ENCODE data around the gene LEPR. TPM values are rescaled to one million over a fixed set of nuclear protein-coding genes. Genes with fewer than 3 reads are reported as not detected.
"Not testable (repeated sequence)": the region's sequence is repeated elsewhere in the genome, so short reads cannot be mapped to it uniquely, and the experiment has no call there.

The LEPR gene
- total RNA-seq, 2 donors from 2014 or later: 27.1 to 27.7 TPM

- intact Hi-C loops (cut with DNase I): loop anchor here (5.0 to 10.0 kb wide), 2 partner anchors 252 to 254 kb away; no protein-coding TSS in a partner anchor
- DNase-seq (ENCODE audit: low spot score): no peak
These were observed 12.4 kb downstream of the LEPR start for GRCh38 chr1:65432918-65433317.

GRCh38 chr1:65434255-65434654, 13.8 kb downstream of the LEPR start:
- intact Hi-C loops (cut with DNase I): loop anchor here (5.0 to 10.0 kb wide), 2 partner anchors 251 to 253 kb away; no protein-coding TSS in a partner anchor
- no peak for DNase-seq (ENCODE audit: low spot score)

- DNase-seq (ENCODE audit: low spot score): no peak
- intact Hi-C loops (cut with DNase I): loop anchor here (5.0 to 10.0 kb wide), 2 partner anchors 250 to 253 kb away; no protein-coding TSS in a partner anchor
These were observed 14.3 kb downstream of the LEPR start for GRCh38 chr1:65434760-65435159.

GRCh38 chr1:65435987-65436386, 15.5 kb downstream of the LEPR start:
- intact Hi-C loops (cut with DNase I): loop anchor here in 1 of 2 donors (10.0 kb wide), 1 partner anchor 249 kb away; no protein-coding TSS in a partner anchor
- DNase-seq (ENCODE audit: low spot score): no peak

- intact Hi-C loops (cut with DNase I): loop anchor here in 1 of 2 donors (10.0 kb wide), 1 partner anchor 247 kb away; no protein-coding TSS in a partner anchor
- no peak for DNase-seq (ENCODE audit: low spot score)
These were observed 17.1 kb downstream of the LEPR start for GRCh38 chr1:65437616-65438015.

GRCh38 chr1:65440322-65440900, 19.9 kb downstream of the LEPR start:
- intact Hi-C loops (cut with DNase I): no loop called here
- no peak for DNase-seq (ENCODE audit: low spot score)

GRCh38 chr1:65440915-65441314, 20.4 kb downstream of the LEPR start:
- no peak for DNase-seq (ENCODE audit: low spot score)
- intact Hi-C loops (cut with DNase I): no loop called here

GRCh38 chr1:65441464-65441863, 21.0 kb downstream of the LEPR start:
- intact Hi-C loops (cut with DNase I): no loop called here
- no peak for DNase-seq (ENCODE audit: low spot score)

GRCh38 chr1:65442442-65442841, 22.0 kb downstream of the LEPR start:
- no peak for DNase-seq (ENCODE audit: low spot score)
- intact Hi-C loops (cut with DNase I): no loop called here

GRCh38 chr1:65443647-65444046, 23.2 kb downstream of the LEPR start:
- DNase-seq (ENCODE audit: low spot score): no peak
- intact Hi-C loops (cut with DNase I): no loop called here

- no peak for DNase-seq (ENCODE audit: low spot score)
- intact Hi-C loops (cut with DNase I): no loop called here
These were observed 23.7 kb downstream of the LEPR start for GRCh38 chr1:65444128-65444640.

- intact Hi-C loops (cut with DNase I): no loop called here
- DNase-seq (ENCODE audit: low spot score): no peak
These were observed 25.4 kb downstream of the LEPR start for GRCh38 chr1:65445837-65446236.

GRCh38 chr1:65449214-65449823, 28.9 kb downstream of the LEPR start:
- no peak for DNase-seq (ENCODE audit: low spot score)
- intact Hi-C loops (cut with DNase I): no loop called here

- DNase-seq (ENCODE audit: low spot score); intact Hi-C loops (cut with DNase I): not testable (repeated sequence)
These were observed 35.2 kb downstream of the LEPR start for GRCh38 chr1:65455678-65456077.

GRCh38 chr1:65456481-65456880, 36.0 kb downstream of the LEPR start:
- no peak for DNase-seq (ENCODE audit: low spot score)
- intact Hi-C loops (cut with DNase I): no loop called here

GRCh38 chr1:65457868-65458267, 37.4 kb downstream of the LEPR start:
- DNase-seq (ENCODE audit: low spot score): no peak
- intact Hi-C loops (cut with DNase I): no loop called here

GRCh38 chr1:65458730-65459396, 38.4 kb downstream of the LEPR start:
- intact Hi-C loops (cut with DNase I): no loop called here
- DNase-seq (ENCODE audit: low spot score): no peak

GRCh38 chr1:65459397-65459768, 38.9 kb downstream of the LEPR start:
- intact Hi-C loops (cut with DNase I): no loop called here

GRCh38 chr1:65465837-65466236, 45.4 kb downstream of the LEPR start:
- intact Hi-C loops (cut with DNase I): loop anchor here in 1 of 2 donors (5.0 kb wide), 1 partner anchor 744 kb away; no protein-coding TSS in a partner anchor
- not testable (repeated sequence) for DNase-seq (ENCODE audit: low spot score)

More at GRCh38 chr1:65459397-65459768, 38.9 kb downstream of the LEPR start:
- DNase-seq (ENCODE audit: low spot score): no peak

- DNase-seq (ENCODE audit: low spot score): no peak
- intact Hi-C loops (cut with DNase I): loop anchor here in 1 of 2 donors (5.0 kb wide), 1 partner anchor 745 kb away; no protein-coding TSS in a partner anchor
These were observed 47.1 kb downstream of the LEPR start for GRCh38 chr1:65467536-65467935.

Measured in posterior vena cava (tissue), 2 donors.